SK-N-SH (cell line): ENCODE measurements around the gene FAM120B. TPM values are rescaled to one million over a fixed set of nuclear protein-coding genes. Genes with fewer than 3 reads are reported as not detected.

Experiments
- CTCF ChIA-PET: fragments of 300-600, 350-600 bp; formaldehyde crosslinking; extraction: SDS; loops from one replicate; lab custom pipeline; 2021; lab: Yijun Ruan, JAX
- POLR2A ChIA-PET: fragments of 350-600 bp; sonication (Branson Sonifier 250); formaldehyde crosslinking; extraction: SDS; loops from one replicate; lab custom pipeline; 2020; ENCODE audit warnings: antibody characterized with exemption, inconsistent platforms; lab: Yijun Ruan, JAX
- DNase-seq: peaks from one replicate; pipeline ENCODE4 v3.0.0; 2012
- H2AFZ ChIP-seq: fragments of 200-600 bp; sonication (generic); 2 replicates; pipeline ENCODE4 v1.8.1; 2016; ENCODE audit warnings: antibody characterized with exemption, mild to moderate bottlenecking, low read depth
- H3F3A ChIP-seq: fragments of 200-600 bp; sonication (generic); replicated peaks from 2 replicates; pipeline ENCODE3; 2016; ENCODE audit warnings: antibody characterized with exemption, mild to moderate bottlenecking; ENCODE audit not compliant: insufficient read depth
- H3K27ac ChIP-seq, 2 experiments: fragments of 200-500 bp in 1 of 2; fragments of 200-600 bp in 1 of 2; sonication (Bioruptor generic) in 1 of 2; sonication (generic), shearing (Covaris generic) in 1 of 2; 2 replicates each; pipeline versions ENCODE4 v1.5.1 to v1.6.1; 2014 to 2016; ENCODE audit warnings: low read depth in 2 of 2, inconsistent platforms in 1 of 2, low read length in 1 of 2, mild to moderate bottlenecking in 1 of 2, mixed read lengths in 1 of 2
- H3K27me3 ChIP-seq: fragments of 200-600 bp; sonication (generic), shearing (Covaris generic); 2 replicates; pipeline ENCODE4 v1.6.1; 2016; ENCODE audit warnings: mixed run types; ENCODE audit not compliant: insufficient read depth
- H3K36me3 ChIP-seq, 2 experiments: fragments of 200-500 bp in 1 of 2; fragments of 200-600 bp in 1 of 2; sonication (Bioruptor generic) in 1 of 2; sonication (generic) in 1 of 2; replicated peaks in 1 of 2; 2 replicates each; pipeline versions ENCODE3 to v1.5.1; 2014 to 2016; ENCODE audit warnings: low read length in 1 of 2, mild to moderate bottlenecking in 1 of 2; ENCODE audit not compliant: insufficient read depth in 2 of 2, control insufficient read depth in 1 of 2
- H3K4me1 ChIP-seq, 2 experiments: fragments of 200-500 bp in 1 of 2; fragments of 200-600 bp in 1 of 2; sonication (Bioruptor generic) in 1 of 2; sonication (generic), shearing (Covaris generic) in 1 of 2; 2 replicates each; pipeline versions ENCODE4 v1.5.1 to v1.6.1; 2014 to 2016; ENCODE audit warnings: low read depth in 1 of 2, low read length in 1 of 2, mixed run types in 1 of 2; ENCODE audit not compliant: insufficient read depth in 2 of 2, control insufficient read depth in 1 of 2
- H3K4me2 ChIP-seq: fragments of 200-600 bp; sonication (generic), shearing (Covaris generic); 2 replicates; pipeline ENCODE4 v1.6.1; 2017; ENCODE audit warnings: mixed run types
- H3K4me3 ChIP-seq, 2 experiments: fragments of 200-500 bp in 1 of 2; fragments of 200-600 bp in 1 of 2; sonication (Bioruptor generic) in 1 of 2; sonication (generic), shearing (Covaris generic) in 1 of 2; 2 replicates each; pipeline versions ENCODE4 v1.5.1 to v1.8.1; 2014 to 2016; ENCODE audit warnings: low read depth in 2 of 2, inconsistent platforms in 1 of 2, low read length in 1 of 2, mild to moderate bottlenecking in 1 of 2, mixed read lengths in 1 of 2, moderate library complexity in 1 of 2
- H3K79me2 ChIP-seq: fragments of 200-600 bp; sonication (generic); 2 replicates; pipeline ENCODE4 v1.8.1; 2017; ENCODE audit warnings: mild to moderate bottlenecking; ENCODE audit not compliant: insufficient read depth
- H3K9ac ChIP-seq: fragments of 200-600 bp; sonication (generic); 2 replicates; pipeline ENCODE4 v1.6.1; 2017; ENCODE audit warnings: mixed run types
- H3K9me2 ChIP-seq: fragments of 200-600 bp; sonication (generic); 2 replicates; pipeline ENCODE4 v1.6.1; 2017; ENCODE audit warnings: mixed run types
- H3K9me3 ChIP-seq: fragments of 200-600 bp; sonication (generic); 2 replicates; pipeline ENCODE4 v1.6.1; 2017; ENCODE audit warnings: mixed run types, mild to moderate bottlenecking, moderate library complexity
- H4K20me1 ChIP-seq: fragments of 200-600 bp; sonication (generic); 2 replicates; pipeline ENCODE4 v1.6.1; 2017; ENCODE audit warnings: mild to moderate bottlenecking, mixed run types; ENCODE audit not compliant: insufficient read depth
- CHD2 ChIP-seq: fragments of 150-350 bp; IDR thresholded peaks from 2 replicates; pipeline ENCODE4 v1.6.1; 2018; ENCODE audit warnings: low read length; ENCODE audit not compliant: partially characterized antibody
- CTCF ChIP-seq: fragments of 200-600 bp; sonication (generic); IDR thresholded peaks from 2 replicates; pipeline ENCODE4 v1.6.1; 2017; ENCODE audit warnings: antibody characterized with exemption, mild to moderate bottlenecking, moderate library complexity
- JUND ChIP-seq: IDR thresholded peaks from 2 replicates; pipeline ENCODE4 v1.4.0; 2012
- MAX ChIP-seq: IDR thresholded peaks from 2 replicates; pipeline ENCODE4 v1.4.0; 2012; ENCODE audit warnings: low read depth
- TAF1 ChIP-seq: IDR thresholded peaks from 2 replicates; pipeline ENCODE4 v1.6.1; 2012; ENCODE audit warnings: low read depth, mild to moderate bottlenecking, low read length, moderate library complexity, borderline replicate concordance
- TCF12 ChIP-seq: IDR thresholded peaks from 2 replicates; pipeline ENCODE4 v1.4.0; 2012
- USF1 ChIP-seq: IDR thresholded peaks from 2 replicates; pipeline ENCODE4 v1.4.0; 2012; ENCODE audit warnings: low read depth, borderline replicate concordance
- YY1 ChIP-seq: IDR thresholded peaks from 2 replicates; pipeline ENCODE4 v1.4.0; 2012; ENCODE audit warnings: low read depth, mild to moderate bottlenecking
- WGBS: methylation state at CpG from one replicate; pipeline ENCODE4 v1.1.6; 2017; ENCODE audit warnings: low lambda C conversion rate; 5-methylcytosine and 5-hydroxymethylcytosine counted together
- polyA plus RNA-seq, 3 experiments: library from polyadenylated mRNA; depleted of rRNA; stranded (reverse); fragments of >200 nt; gene quantifications; 2 replicates each; pipeline ENCODE4 v1.2.3, GENCODE V29; 2012

Gene FAM120B
- polyA plus RNA-seq, 1 of the 3 experiments (the other 2 are of a cell fraction): 7.7 TPM

GRCh38 chr6:170297576-170298330, 8.8 kb upstream of the FAM120B start:
- CTCF ChIA-PET: interaction anchor here (1.1 to 1.4 kb wide), 2 partner anchors 219 to 232 kb away, joined by 3 read pairs; no protein-coding TSS in a partner anchor
- no peaks in the 10 kb centered on the region for H3K9me3 ChIP-seq

GRCh38 chr6:170298688-170299087, 7.9 kb upstream of the FAM120B start:
- Histone ChIP-seq H3K9me3 (no peaks in the 10 kb centered on the region), H3K4me2 (no peak overlapping the region), H3K4me3 (no peak overlapping the region), H3F3A (peaks cover 13% of the 10 kb centered on the region), H3K27ac (no peak overlapping the region), H3K9me2 (no peaks in the 10 kb centered on the region), H3K36me3 (no peaks in the 10 kb centered on the region), H4K20me1 (no peaks in the 10 kb centered on the region), H3K4me1 (peaks cover 0 to 12% of the 10 kb centered on the region in 2 experiments; a peak in 1 of 4 replicates), H2AFZ (no peak overlapping the region), H3K79me2 (no peaks in the 10 kb centered on the region), H3K27me3 (peaks cover 43% of the 10 kb centered on the region), H3K9ac (no peak overlapping the region)
- POLR2A ChIA-PET: no interaction called here
- DNase-seq: no peak
- CTCF ChIA-PET: no interaction called here
- 100% methylated on average over 1 of the region's 1 CpG for WGBS
- no peak for TF ChIP-seq CHD2
- TF ChIP-seq TCF12: no peak
- no peak for TF ChIP-seq CTCF
- no peak for TF ChIP-seq YY1

More at GRCh38 chr6:170297576-170298330, 8.8 kb upstream of the FAM120B start:
- 76% methylated on average over 11 of the region's 11 CpGs for WGBS
- H2AFZ ChIP-seq: no peak overlapping the region
- no peak overlapping the region for H3K4me2 ChIP-seq
- no peak overlapping the region for H3K4me3 ChIP-seq
- H3K9ac ChIP-seq: no peak overlapping the region
- H3K4me1 ChIP-seq: peaks cover 0 to 12% of the 10 kb centered on the region in 2 experiments; a peak in 1 of 4 replicates
- H4K20me1 ChIP-seq: no peaks in the 10 kb centered on the region
- H3F3A ChIP-seq: peaks cover 18% of the 10 kb centered on the region
- POLR2A ChIA-PET: no interaction called here
- TF ChIP-seq USF1: no peak
- no peak for TF ChIP-seq TAF1
- no peak for TF ChIP-seq JUND
- TF ChIP-seq MAX: no peak
- peaks cover 52% of the 10 kb centered on the region for H3K27me3 ChIP-seq
- no peaks in the 10 kb centered on the region for H3K9me2 ChIP-seq
- no peak overlapping the region for H3K27ac ChIP-seq
- no peak for DNase-seq
- no peaks in the 10 kb centered on the region for H3K36me3 ChIP-seq
- H3K79me2 ChIP-seq: no peaks in the 10 kb centered on the region
